ENCODE data around the gene ZNF664. TPM values are rescaled to one million over a fixed set of nuclear protein-coding genes. Genes with fewer than 3 reads are reported as not detected.

The ZNF664 gene
- total RNA-seq, 4 donors from 2014 or later: 58.5 to 76.4 (median 70.3) TPM

GRCh38 chr12:123948401-123948795 lies 24.6 kb upstream of the ZNF664 start:
- TF ChIP-seq EP300 (IDR thresholded peaks at IDR 0.05): no peak
- intact Hi-C loops (cut with DNase I): no loop called here
- no peak for DNase-seq (ENCODE audit: extremely low spot score)
- no peak overlapping the region for H3K27ac ChIP-seq (replicated peaks in 1 of 4)
- H3K27me3 ChIP-seq: no peaks in the 10 kb centered on the region
- H3K9me3 ChIP-seq: no peaks in the 10 kb centered on the region
- peaks cover 31 to 56% (median 51%) of the 10 kb centered on the region in 4 donors for H3K4me1 ChIP-seq
- 94% methylated on average over 11 of the region's 11 CpGs for WGBS
- H3K36me3 ChIP-seq: peaks cover 7 to 31% (median 23%) of the 10 kb centered on the region in 4 donors
- no peak overlapping the region for H3K4me3 ChIP-seq

GRCh38 chr12:123948796-123949769 lies 23.9 kb upstream of the ZNF664 start:
- Histone ChIP-seq H3K4me1 (peaks cover 31 to 56% (median 52%) of the 10 kb centered on the region in 4 donors), H3K36me3 (peaks cover 7 to 25% (median 16%) of the 10 kb centered on the region in 4 donors), H3K27me3 (no peaks in the 10 kb centered on the region), H3K9me3 (no peaks in the 10 kb centered on the region), H3K4me3 (no peak overlapping the region), H3K27ac (replicated peaks in 1 of 4) (no peak overlapping the region)
- no peak for DNase-seq (ENCODE audit: extremely low spot score)
- TF ChIP-seq POLR2AphosphoS5 (IDR thresholded peaks at IDR 0.05) (no peak), POLR2A (IDR thresholded peaks at IDR 0.05; ENCODE audit: low read depth) (no peak), EP300 (IDR thresholded peaks at IDR 0.05) (no peak), CTCF (IDR thresholded peaks at IDR 0.05) (no peak)
- intact Hi-C loops (cut with DNase I): no loop called here
- WGBS: 88% methylated on average over 19 of the region's 19 CpGs

GRCh38 chr12:123949770-123950165 lies 23.2 kb upstream of the ZNF664 start:
- 93% methylated on average over 15 of the region's 15 CpGs for WGBS
- H3K36me3 ChIP-seq: peaks cover 7 to 18% (median 10%) of the 10 kb centered on the region in 4 donors
- intact Hi-C loops (cut with DNase I): no loop called here
- DNase-seq (ENCODE audit: extremely low spot score): no peak
- no peak overlapping the region for H3K4me3 ChIP-seq
- H3K27ac ChIP-seq (replicated peaks in 1 of 4): no peak overlapping the region
- no peak for TF ChIP-seq EP300 (IDR thresholded peaks at IDR 0.05)
- no peak for TF ChIP-seq POLR2A (IDR thresholded peaks at IDR 0.05; ENCODE audit: low read depth)
- TF ChIP-seq POLR2AphosphoS5 (IDR thresholded peaks at IDR 0.05): no peak
- no peak for TF ChIP-seq CTCF (IDR thresholded peaks at IDR 0.05)
- H3K9me3 ChIP-seq: no peaks in the 10 kb centered on the region
- peaks cover 31 to 57% (median 53%) of the 10 kb centered on the region in 4 donors for H3K4me1 ChIP-seq
- H3K27me3 ChIP-seq: no peaks in the 10 kb centered on the region

- H3K27me3 ChIP-seq: no peaks in the 10 kb centered on the region
- H3K4me1 ChIP-seq: peaks cover 31 to 59% (median 53%) of the 10 kb centered on the region in 4 donors
- H3K9me3 ChIP-seq: no peaks in the 10 kb centered on the region
- DNase-seq (ENCODE audit: extremely low spot score): no peak
- 92% methylated on average over 13 of the region's 15 CpGs for WGBS
- peaks cover 0 to 8% (median under 1%) of the 10 kb centered on the region in 4 donors for H3K36me3 ChIP-seq
- TF ChIP-seq POLR2A (IDR thresholded peaks at IDR 0.05; ENCODE audit: low read depth) (no peak), EP300 (IDR thresholded peaks at IDR 0.05) (no peak), CTCF (IDR thresholded peaks at IDR 0.05) (no peak), POLR2AphosphoS5 (IDR thresholded peaks at IDR 0.05) (no peak)
- intact Hi-C loops (cut with DNase I): no loop called here
- H3K27ac ChIP-seq (replicated peaks in 1 of 4): no peak overlapping the region
- H3K4me3 ChIP-seq: no peak overlapping the region
Observed at GRCh38 chr12:123950476-123951349, 22.3 kb upstream of the ZNF664 start.

- Histone ChIP-seq H3K9me3 (no peaks in the 10 kb centered on the region), H3K27ac (replicated peaks in 1 of 4) (no peak overlapping the region), H3K27me3 (no peaks in the 10 kb centered on the region), H3K36me3 (peaks cover 0 to 6% (median 0%) of the 10 kb centered on the region in 4 donors), H3K4me1 (peaks cover 28 to 52% (median 48%) of the 10 kb centered on the region in 4 donors), H3K4me3 (no peak overlapping the region)
- DNase-seq (ENCODE audit: extremely low spot score): no peak
- intact Hi-C loops (cut with DNase I): no loop called here
- no peak for TF ChIP-seq POLR2AphosphoS5 (IDR thresholded peaks at IDR 0.05)
- no peak for TF ChIP-seq EP300 (IDR thresholded peaks at IDR 0.05)
- TF ChIP-seq CTCF (IDR thresholded peaks at IDR 0.05): no peak
- no peak for TF ChIP-seq POLR2A (IDR thresholded peaks at IDR 0.05; ENCODE audit: low read depth)
- 82% methylated on average over 4 of the region's 4 CpGs for WGBS
Observed at GRCh38 chr12:123951467-123951866, 21.5 kb upstream of the ZNF664 start.
